Smooth muscle cell of bladder (primary cell): ENCODE measurements around the gene DTX3. TPM values are rescaled to one million over a fixed set of nuclear protein-coding genes. Genes with fewer than 3 reads are reported as not detected.

Experiments used
- total RNA-seq: library from RNA; depleted of rRNA; stranded (reverse); fragments of >200 nt; gene quantifications from 2 replicates; pipeline ENCODE4 v1.2.3, GENCODE V29; 2014

Gene DTX3
- total RNA-seq: 8.8 and 11.5 TPM in 2 replicates

GRCh38 chr12:57604454-57604991 is at the start of gene DTX3:
DTX3 (plus strand) TSS chr12:57604824; CDS start chr12:57606518, 1,694 bp downstream.

GRCh38 chr12:57590864-57591781 is 13.5 kb upstream of the DTX3 start, which contains the start of gene PIP4K2C:
PIP4K2C (plus strand) TSS chr12:57591192; CDS start chr12:57591290, 98 bp downstream.

GRCh38 chr12:57611108-57611826 is 6.6 kb downstream of the DTX3 start, which contains the start of gene ARHGEF25:
ARHGEF25 (plus strand) TSS chr12:57611435; CDS start chr12:57611895, 460 bp downstream.

GRCh38 chr12:57632958-57633840 is 28.6 kb downstream of the DTX3 start, which contains the start of gene B4GALNT1:
B4GALNT1 (minus strand) TSS chr12:57633201; CDS start chr12:57632132, 1,069 bp downstream.

Other genes starting within 250 kb of the DTX3 start
- gene R3HDM2, start 173.8 kb upstream of the DTX3 start, total RNA-seq: 8.0 and 9.0 TPM in 2 replicates
- not detected in 2 replicates for gene INHBC, start 170.0 kb upstream of the DTX3 start, total RNA-seq
- gene INHBE, start 149.5 kb upstream of the DTX3 start, total RNA-seq: 9.0 and 12.7 TPM in 2 replicates
- 0.18 and 0.71 TPM in 2 replicates for gene GLI1, start 145.0 kb upstream of the DTX3 start, total RNA-seq
- gene ARHGAP9, start 125.0 kb upstream of the DTX3 start, total RNA-seq: 0.09 and 0.28 TPM in 2 replicates
- 181 and 241 TPM in 2 replicates for gene MARS1, start 116.8 kb upstream of the DTX3 start, total RNA-seq
- 70.8 and 124 TPM in 2 replicates for gene DDIT3, start 84.3 kb upstream of the DTX3 start, total RNA-seq
- 3.6 and 5.5 TPM in 2 replicates for gene MBD6, start 82.0 kb upstream of the DTX3 start, total RNA-seq
- gene DCTN2, start 57.6 kb upstream of the DTX3 start, total RNA-seq: 68.8 and 71.7 TPM in 2 replicates
- gene KIF5A, start 54.8 kb upstream of the DTX3 start, total RNA-seq: 0.09 and 0.14 TPM in 2 replicates
- gene PIP4K2C, start 13.6 kb upstream of the DTX3 start, total RNA-seq: 8.6 and 8.8 TPM in 2 replicates
- 22.3 and 40.6 TPM in 2 replicates for gene ARHGEF25, start 6.6 kb downstream of the DTX3 start, total RNA-seq
- 0.55 and 0.85 TPM in 2 replicates for gene B4GALNT1, start 28.4 kb downstream of the DTX3 start, total RNA-seq
- 180 and 267 TPM in 2 replicates for gene OS9, start 89.3 kb downstream of the DTX3 start, total RNA-seq
- gene AGAP2, start 133.9 kb downstream of the DTX3 start, total RNA-seq: 0.14 and 0.28 TPM in 2 replicates
- gene TSPAN31, start 140.2 kb downstream of the DTX3 start, total RNA-seq: 64.6 and 87.0 TPM in 2 replicates
- 140 and 210 TPM in 2 replicates for gene CDK4, start 147.5 kb downstream of the DTX3 start, total RNA-seq
- 2.3 and 3.1 TPM in 2 replicates for gene MARCHF9, start 150.3 kb downstream of the DTX3 start, total RNA-seq
- 0.14 and 0.28 TPM in 2 replicates for gene CYP27B1, start 162.3 kb downstream of the DTX3 start, total RNA-seq
- gene METTL1, start 167.3 kb downstream of the DTX3 start, total RNA-seq: 3.8 and 9.1 TPM in 2 replicates
- 4.3 and 5.2 TPM in 2 replicates for gene EEF1AKMT3, start 167.8 kb downstream of the DTX3 start, total RNA-seq
- 18.8 and 24.3 TPM in 2 replicates for gene TSFM, start 178.0 kb downstream of the DTX3 start, total RNA-seq
- 3.1 and 6.4 TPM in 2 replicates for gene AVIL, start 213.9 kb downstream of the DTX3 start, total RNA-seq
- 54.2 and 88.2 TPM in 2 replicates for gene CTDSP2, start 241.9 kb downstream of the DTX3 start, total RNA-seq